NCI-H748 (cell line): ENCODE measurements around the gene ZNF618.

ENCODE experiments used
- DNase-seq: peaks from one replicate; lab custom pipeline; 2025; ENCODE audit not compliant: unreplicated experiment; lab: John Stamatoyannopoulos, UW

ZNF618 gene

GRCh38 chr9:113882181-113882580 lies 6.1 kb downstream of the ZNF618 start:
- no peak for DNase-seq

- no peak for DNase-seq
These were observed 6.6 kb downstream of the ZNF618 start for GRCh38 chr9:113882636-113883164.

DNA sequence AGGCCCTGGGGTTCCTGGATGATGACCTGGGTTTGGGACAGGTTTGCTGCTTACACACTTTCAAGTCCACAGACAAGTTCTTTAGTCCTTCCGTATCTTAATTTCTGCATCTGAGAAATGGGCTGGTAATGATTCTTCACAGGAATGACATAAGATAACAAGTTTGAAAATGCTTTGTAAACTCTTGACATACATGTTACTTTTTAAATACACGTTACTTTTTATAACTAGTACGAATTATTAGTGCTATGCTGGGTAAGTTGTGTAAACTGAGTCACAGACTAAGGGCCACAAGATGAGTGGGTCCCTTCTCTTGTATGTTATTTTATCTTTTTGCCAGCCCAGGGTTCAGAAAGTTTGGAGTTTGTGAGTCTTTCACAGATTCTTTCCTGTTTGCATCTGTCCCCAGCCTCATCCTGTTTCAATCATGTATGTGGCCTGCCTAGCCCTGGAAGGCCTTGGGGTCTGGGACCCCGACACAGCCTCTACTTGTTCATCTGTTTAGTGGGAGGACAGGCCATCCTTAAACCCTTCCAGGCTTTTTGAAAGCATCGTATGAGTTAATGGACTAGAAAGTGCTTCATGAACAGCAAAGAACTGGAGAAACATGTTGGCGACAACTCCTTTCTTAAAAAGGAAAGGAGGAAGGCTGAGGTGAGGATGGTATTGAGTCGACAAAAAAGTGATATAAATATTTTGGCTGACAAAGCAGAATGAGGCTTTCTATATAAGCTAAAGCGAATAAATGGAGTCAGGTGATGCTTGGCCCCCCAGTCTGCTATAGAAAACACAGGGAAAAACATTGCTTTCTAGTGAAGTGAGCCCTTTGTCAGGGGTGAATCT lies 9.3 kb downstream of the ZNF618 start:
- DNase-seq, result no peak

- DNase-seq, result no peak
These were observed 9.9 kb downstream of the ZNF618 start for GRCh38 chr9:113886026-113886369.

DNA sequence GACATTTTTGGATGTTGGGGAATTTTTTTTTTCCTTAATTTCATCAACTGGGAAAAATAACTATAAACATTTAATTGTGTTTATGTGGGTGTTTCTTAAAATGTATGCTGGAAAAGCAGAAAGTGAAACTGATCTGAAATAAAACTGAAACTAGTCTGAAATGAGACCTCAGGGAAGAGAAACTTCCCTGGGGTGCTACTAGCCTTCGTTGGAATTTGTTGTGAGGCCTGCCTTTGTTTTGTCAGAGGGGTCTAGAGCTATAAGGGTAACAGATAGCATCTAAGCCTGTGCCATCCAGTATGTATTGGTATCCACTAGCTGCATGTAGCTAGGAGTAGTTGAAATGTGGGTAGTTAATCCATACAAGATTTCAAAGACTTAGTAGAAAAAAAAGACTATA lies 10.4 kb downstream of the ZNF618 start:
- DNase-seq, result no peak

- DNase-seq, result no peak
These were observed 10.8 kb downstream of the ZNF618 start for GRCh38 chr9:113886933-113887332.

DNA sequence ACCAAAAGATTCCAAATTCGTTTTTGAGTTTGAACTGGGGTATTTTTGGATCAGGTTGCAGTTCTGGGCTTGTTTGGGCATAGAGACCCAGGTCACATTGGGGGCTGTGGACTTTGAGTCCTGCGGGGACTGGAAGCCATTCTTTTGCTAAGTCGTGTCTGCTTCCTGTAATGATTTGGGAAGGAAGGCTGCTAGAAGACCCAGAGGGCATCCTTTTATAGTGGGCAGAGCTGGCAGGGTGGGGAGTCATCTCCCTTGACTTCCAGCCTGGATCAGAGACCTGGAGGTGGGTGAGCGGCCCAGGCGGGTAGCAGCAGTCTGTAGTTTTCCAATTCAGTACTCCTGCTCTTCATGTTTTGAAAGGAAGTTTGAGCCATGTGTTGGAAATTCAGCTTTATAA lies 11.3 kb downstream of the ZNF618 start:
- DNase-seq, result no peak

- DNase-seq, result no peak
These were observed 12.2 kb downstream of the ZNF618 start for GRCh38 chr9:113888336-113888735.

DNA sequence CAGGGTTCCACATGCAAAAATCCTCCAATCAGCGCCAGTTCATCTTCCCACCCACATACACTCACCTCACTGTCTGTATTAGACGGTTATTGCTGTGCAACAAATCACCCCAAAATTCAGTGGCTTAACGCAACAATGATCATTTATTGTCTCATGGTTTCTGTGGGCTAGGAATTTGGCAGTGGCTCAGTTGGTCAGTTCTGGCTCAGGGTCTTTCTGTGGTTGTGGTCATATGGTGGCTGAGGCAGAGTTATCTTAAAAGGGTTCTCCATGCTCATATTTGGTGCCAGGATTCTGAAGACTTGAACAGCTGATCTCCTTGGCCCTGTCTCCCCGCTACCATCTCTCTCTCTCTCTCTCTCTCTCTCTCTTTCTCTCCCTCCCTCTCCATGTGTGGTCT lies 12.9 kb downstream of the ZNF618 start:
- DNase-seq, result no peak

- DNase-seq, result no peak
These were observed 14.6 kb downstream of the ZNF618 start for GRCh38 chr9:113890704-113891103.

DNA sequence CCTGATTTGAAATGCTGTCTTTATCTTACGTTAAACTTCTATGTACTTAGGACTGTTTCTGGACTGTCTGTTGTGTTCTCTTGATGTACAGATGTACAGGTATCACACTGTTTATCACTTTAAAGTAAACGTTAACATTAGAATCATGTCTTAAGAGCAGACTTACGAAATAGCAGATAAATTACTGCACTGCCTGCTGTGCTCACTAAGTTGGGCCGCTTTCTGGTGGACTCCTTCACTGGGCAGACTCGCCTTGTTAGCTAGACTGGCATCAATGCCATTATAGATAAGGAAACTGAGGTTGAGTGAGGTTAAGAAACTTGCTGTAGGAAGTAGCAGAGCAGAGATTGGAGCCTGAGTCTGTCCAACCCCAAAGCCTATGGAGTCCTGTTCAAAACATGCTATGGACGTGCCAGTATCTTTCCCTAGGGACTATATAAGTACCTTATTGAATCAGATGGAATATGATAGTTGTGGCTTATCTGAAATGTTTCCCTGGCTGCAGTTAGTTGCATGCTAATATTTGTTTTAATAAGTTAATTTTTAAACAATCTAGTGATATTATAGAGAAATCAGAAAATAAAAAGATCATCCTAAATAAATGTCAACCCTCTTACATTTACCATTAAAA lies 16.9 kb downstream of the ZNF618 start:
- no peak for DNase-seq

DNA sequence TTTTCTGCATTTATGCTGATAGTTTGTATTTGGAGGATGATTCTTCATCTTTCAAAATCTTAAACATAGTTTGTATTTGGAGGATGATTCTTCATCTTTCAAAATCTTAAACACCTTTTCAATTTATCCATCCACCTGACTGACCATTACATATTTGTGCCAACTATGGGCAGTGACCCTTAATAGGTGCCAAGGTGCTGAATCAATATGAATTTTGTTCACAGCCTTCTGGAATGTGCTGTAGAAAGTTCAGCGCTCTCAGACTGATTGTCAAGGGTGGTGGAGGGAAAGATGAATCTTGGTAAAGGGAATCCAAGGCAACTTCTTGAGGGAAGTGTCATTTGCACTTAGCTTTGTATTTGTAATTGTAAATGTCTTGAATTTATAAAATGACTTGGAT lies 18.1 kb downstream of the ZNF618 start:
- no peak for DNase-seq

- no peak for DNase-seq
These were observed 19.4 kb downstream of the ZNF618 start for GRCh38 chr9:113895526-113895925.

- DNase-seq, result no peak
These were observed 20.6 kb downstream of the ZNF618 start for GRCh38 chr9:113896713-113897112.

DNA sequence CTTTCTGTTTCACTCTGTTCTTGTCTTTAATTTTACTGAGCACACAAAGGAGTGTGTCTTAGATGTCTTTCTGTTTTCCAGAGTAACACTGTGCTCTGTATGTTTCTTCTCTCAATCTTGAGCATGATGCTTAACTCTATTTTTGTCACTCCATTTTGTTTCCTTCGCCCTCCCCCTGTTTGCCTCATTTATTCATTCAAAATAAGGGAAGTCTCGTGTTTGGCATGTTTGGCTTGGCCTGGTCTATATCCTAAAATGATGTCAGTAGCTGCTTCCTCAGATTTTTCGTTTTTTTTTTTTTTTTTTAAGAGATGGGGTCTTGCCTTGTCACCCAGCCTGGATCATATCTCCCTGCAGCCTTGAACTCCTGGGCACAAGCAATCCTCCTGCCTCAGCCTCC lies 22.0 kb downstream of the ZNF618 start:
- no peak for DNase-seq

GRCh38 chr9:113898596-113898995 lies 22.5 kb downstream of the ZNF618 start:
- DNase-seq, result no peak

DNA sequence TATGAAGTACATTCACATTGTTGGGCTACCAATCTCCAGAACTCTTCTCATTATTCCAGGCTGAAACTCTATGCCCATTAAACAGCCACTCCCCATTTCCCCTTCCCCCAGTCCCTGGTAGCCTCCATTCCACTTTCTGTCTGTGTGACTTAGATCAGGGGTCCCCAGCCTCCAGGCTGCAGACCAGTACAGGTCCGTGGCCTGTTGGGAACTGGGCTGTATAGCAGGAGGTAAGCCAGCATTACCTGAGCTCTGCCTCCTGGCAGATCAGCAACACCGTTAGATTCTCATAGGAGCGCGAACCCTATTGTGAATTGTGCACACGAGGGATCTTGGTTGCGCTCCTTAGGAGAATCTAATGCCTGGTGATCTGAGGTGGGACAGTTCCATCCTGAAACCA lies 23.1 kb downstream of the ZNF618 start:
- no peak for DNase-seq

GRCh38 chr9:113901221-113901688 lies 25.1 kb downstream of the ZNF618 start:
- DNase-seq, result no peak

DNA sequence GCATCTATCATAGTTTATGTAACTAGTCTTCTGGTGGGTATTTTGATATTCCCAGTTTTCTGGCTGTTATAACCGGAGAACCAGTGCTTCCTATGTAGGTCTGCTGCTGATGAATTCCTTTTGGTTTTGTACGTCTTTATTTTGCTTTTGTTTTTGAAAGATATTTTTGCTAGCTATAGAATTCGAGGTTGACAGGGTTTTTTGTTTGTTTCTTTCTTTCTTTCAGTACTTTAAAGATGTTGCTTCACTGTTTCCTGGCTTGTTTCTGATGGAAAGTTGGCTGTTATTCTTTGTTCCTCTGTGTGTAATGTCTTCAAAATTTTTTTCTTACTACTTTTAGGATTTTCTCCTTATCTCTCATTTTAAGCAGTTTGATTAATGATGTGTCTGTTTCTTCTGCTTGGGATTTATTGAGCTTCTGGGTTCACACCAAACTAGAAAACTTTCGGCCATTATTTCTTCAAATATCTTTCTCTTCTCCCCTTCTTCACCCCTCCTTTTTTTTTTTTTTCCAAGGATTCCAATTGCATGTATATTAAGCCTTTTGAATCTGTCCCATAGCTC lies 27.5 kb downstream of the ZNF618 start:
- DNase-seq, result no peak

DNA sequence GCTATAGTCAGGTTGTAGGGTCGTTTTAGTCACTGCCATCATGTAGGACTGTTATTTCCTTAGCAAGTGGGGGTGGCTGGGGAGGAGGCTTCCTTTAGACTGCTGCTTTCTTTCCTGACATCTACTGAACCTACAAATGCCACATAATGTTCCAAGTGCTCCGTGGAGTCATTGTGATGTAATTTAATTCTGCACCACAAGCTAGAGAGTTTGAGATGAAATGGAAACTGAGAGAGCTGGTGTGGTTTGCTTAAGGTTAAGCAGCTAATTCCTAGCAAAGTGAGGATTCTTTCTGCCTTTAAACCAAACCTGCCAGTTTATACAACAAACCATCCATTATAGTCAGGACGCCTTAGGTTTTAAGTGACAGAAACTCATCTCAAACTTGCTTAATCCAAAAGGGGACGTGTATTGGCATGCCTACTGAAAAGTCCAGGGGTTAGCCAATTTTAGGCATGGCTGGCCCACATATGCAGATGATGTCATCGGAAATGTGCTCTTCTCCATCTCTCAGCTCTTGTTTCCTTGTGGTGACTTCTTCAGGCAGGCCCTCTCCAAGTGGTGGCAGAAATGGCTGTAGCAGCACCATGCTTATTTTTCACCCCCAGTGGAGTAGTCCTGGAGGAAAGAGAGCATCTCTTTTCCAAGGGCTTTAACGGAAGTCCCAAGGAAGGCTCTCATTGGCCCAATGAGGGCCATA lies 30.5 kb downstream of the ZNF618 start:
- DNase-seq, result no peak

- no peak for DNase-seq
These were observed 31.2 kb downstream of the ZNF618 start for GRCh38 chr9:113907282-113907681.
